Activated T-cell treated with anti-CD3 and anti-CD28 coated beads, Interleukin-2, amount 50 U/mL, for 24 hours (primary cell): ENCODE data around the gene DLG2.
"Not testable (repeated sequence)": the region's sequence is repeated elsewhere in the genome, so short reads cannot be mapped to it uniquely, and the experiment has no call there.

Experiments used
- DNase-seq: peaks from one replicate; pipeline ENCODE4 v3.0.0-alpha.2; 2020
- H3K27ac Mint-ChIP-seq: 2 replicates; pipeline ENCODE4 v1.8.0; 2020; ENCODE audit warnings: mild to moderate bottlenecking, mixed read lengths
- H3K27me3 Mint-ChIP-seq: 2 replicates; pipeline ENCODE4 v1.8.0; 2020; ENCODE audit warnings: mixed read lengths
- H3K36me3 Mint-ChIP-seq: 2 replicates; pipeline ENCODE4 v1.8.0; 2020; ENCODE audit warnings: low read depth, mixed read lengths
- H3K4me1 Mint-ChIP-seq: 2 replicates; pipeline ENCODE4 v1.8.0; 2020; ENCODE audit warnings: low read depth, mixed read lengths
- H3K4me3 Mint-ChIP-seq: 2 replicates; pipeline ENCODE4 v1.8.0; 2020; ENCODE audit warnings: mild to moderate bottlenecking, moderate library complexity, mixed read lengths
- H3K9me3 Mint-ChIP-seq: 2 replicates; pipeline ENCODE4 v1.8.0; 2020; ENCODE audit warnings: mixed read lengths

DLG2 gene

DNA sequence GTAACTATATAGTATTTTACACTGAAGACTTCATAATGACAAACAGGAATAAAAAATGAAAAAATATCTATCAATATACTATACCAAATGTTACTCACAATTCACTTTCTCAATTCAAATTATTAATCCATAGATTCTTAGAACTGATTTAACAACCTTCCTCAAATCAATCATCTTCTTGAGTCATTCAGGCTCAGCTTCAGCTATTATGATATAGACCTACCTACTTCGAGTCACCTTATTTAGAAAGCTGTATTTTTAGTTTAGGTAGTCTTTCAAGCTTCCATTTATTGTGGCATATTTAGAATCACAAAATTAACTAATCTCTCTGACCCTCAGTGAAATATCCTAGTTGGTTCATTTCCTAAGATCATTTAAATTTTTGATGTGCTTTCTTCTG lies 29.6 kb upstream of the DLG2 start:
- H3K36me3 Mint-ChIP-seq, result peaks cover 90% of the 10 kb centered on the region

DNA sequence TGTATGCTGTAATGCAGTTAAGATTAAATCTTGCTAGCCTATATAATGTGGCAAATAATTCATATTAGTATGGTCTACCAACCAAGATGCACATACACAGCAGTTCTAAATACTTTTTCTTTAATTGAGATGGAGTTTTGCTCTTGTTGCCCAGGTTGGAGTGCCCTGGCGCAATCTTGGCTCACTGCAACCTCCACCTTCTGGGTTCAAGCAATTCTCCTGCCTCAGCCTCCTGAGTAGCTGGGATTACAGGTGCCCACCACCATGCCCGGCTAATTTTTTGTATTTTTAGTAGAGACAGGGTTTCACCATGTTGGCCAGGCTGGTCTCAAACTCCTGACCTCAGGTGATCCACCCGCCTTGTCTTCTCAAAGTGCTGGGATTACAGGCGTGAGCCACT lies 27.2 kb upstream of the DLG2 start:
- not testable (repeated sequence) for H3K4me3 Mint-ChIP-seq, H3K9me3 Mint-ChIP-seq, H3K27ac Mint-ChIP-seq, DNase-seq, H3K27me3 Mint-ChIP-seq
- peaks cover 84% of the 10 kb centered on the region for H3K36me3 Mint-ChIP-seq
- peaks cover 60% of the 10 kb centered on the region for H3K4me1 Mint-ChIP-seq

More for the DNA sequence above, 29.6 kb upstream of the DLG2 start:
- Mint-ChIP-seq H3K4me3 (no peak overlapping the region), H3K27me3 (no peaks in the 10 kb centered on the region), H3K9me3 (no peaks in the 10 kb centered on the region), H3K4me1 (peaks cover 70% of the 10 kb centered on the region), H3K27ac (peak overlapping the region; percentile 62)
- no peak for DNase-seq

DNA sequence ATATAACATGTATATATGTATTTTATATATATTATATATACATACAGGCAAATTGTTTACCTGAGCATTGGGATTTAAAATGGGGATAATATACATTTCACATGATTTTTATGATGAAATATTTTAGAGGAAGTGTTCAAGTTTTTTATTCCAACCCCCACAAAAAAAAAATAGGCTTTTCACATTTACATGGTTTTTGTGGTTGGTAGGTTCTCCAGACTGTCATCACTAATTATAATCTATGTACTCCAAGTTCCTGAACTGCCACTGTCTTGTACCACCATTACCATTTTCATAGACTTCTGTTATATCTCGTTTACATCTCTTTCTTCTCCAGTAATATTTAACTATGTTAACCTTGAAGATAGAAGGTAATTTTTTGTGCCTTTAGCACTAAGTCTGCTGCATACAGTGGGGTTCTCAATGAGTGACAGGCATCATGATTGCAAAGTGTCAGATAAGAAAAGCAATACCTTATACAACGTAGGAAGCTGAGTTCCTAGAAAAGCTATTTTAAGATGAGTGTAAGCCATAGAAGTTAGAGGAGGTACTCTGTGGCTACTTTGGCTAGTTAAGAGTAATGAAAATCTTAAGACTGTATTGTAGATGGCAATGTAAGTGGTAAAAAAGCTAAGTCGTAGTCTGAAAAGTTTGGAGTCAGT lies 25.8 kb upstream of the DLG2 start:
- Mint-ChIP-seq H3K9me3 (no peaks in the 10 kb centered on the region), H3K27me3 (no peaks in the 10 kb centered on the region), H3K36me3 (peaks cover 73% of the 10 kb centered on the region), H3K27ac (peak overlapping the region; percentile 82), H3K4me3 (no peak overlapping the region), H3K4me1 (peaks cover 57% of the 10 kb centered on the region)
- no peak for DNase-seq

DNA sequence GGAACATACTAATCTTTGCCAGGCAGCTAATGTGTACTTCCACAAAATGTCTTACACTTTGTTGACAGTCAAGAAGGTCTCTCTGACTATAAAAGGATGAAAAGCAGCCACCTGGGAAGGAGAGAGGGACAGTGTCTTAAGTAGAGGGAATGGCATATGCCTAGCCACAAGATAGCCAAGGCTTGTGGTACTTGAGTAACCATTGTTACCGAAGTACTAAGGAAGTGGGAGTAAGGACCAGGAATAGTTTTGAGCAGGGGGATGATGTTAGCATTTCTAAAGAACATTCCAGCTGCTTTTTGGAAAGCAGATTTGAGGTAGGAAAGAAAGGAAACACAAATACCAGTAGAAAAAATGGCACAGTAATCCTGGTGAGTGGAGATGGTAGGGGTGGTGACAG lies 24.0 kb upstream of the DLG2 start:
- peak overlapping the region; percentile 72 for H3K27ac Mint-ChIP-seq
- no peak for DNase-seq
- no peak overlapping the region for H3K4me3 Mint-ChIP-seq
- no peaks in the 10 kb centered on the region for H3K27me3 Mint-ChIP-seq
- peaks cover 61% of the 10 kb centered on the region for H3K36me3 Mint-ChIP-seq
- H3K4me1 Mint-ChIP-seq, result peaks cover 47% of the 10 kb centered on the region
- H3K9me3 Mint-ChIP-seq, result no peaks in the 10 kb centered on the region

DNA sequence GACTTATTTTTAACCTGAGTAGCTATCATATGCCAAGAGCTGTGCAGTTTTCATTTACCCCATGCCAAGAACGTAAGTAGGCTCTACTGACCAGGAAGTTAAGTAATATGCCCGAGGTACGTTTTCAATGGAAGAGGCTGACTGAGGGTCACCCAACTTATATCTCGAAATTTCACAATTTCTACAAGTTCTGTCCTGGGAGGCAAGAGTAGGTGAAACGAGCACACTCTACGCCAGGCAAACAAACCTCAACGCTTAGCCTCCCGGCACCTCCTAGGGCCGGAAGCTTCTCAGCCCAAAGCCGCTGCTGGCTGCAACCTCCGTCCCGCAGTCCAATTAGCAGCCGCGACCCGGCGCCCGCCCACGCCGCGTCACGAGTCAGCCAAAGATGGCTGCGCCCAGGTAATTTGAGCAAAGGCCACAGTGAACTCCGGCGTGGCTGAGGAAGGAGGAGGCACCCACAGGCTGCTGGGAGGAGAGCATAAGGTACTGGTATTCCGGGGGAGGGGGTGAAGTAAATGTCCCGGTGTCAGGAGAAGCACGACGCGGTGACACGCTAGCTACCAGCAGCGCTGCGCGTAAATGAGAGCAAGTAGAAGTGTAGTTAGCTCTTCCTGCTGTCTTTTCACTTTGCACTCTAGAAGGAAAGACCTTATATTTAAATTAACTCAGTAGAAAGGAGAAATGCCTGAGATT lies 20.6 kb upstream of the DLG2 start, which contains the start of gene TMEM126A:
Gene TMEM126A, plus strand, starts transcription at position 364 of the 696 bp plus-strand sequence. CDS start 2,289 bp downstream, outside the sequence.
- Mint-ChIP-seq H3K27ac (peak within 1 kb of the TSS; percentile 93), H3K27me3 (peaks cover 13% of the 10 kb centered on the region), H3K9me3 (no peaks in the 10 kb centered on the region)

DNA sequence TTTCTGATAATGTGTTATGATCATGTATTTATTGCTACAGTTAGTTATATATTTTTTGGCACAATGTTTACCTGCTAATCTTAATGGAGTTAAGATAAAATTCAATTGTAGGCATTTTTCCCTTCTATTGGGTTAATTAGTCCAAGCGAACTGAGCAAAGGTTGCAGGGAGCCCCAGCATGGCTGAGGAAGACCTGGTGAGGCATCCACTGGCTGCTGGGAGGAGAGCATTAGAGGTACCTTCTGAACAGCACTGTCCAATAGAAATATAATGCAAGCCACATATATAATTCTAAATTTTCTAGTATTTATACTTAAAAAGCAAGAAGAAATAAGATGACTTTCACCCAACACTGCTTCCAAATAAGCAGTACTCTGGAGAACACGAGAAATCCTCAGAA lies 19.9 kb upstream of the DLG2 start:
- peaks cover 31% of the 10 kb centered on the region for H3K36me3 Mint-ChIP-seq
- H3K9me3 Mint-ChIP-seq, result no peaks in the 10 kb centered on the region
- DNase-seq, result no peak
- H3K27ac Mint-ChIP-seq, result peak overlapping the region; percentile 93
- peaks cover 18% of the 10 kb centered on the region for H3K27me3 Mint-ChIP-seq
- H3K4me3 Mint-ChIP-seq, result peak overlapping the region; percentile 89
- peaks cover 28% of the 10 kb centered on the region for H3K4me1 Mint-ChIP-seq

More for the DNA sequence above, 20.6 kb upstream of the DLG2 start, which contains the start of gene TMEM126A:
- H3K4me3 Mint-ChIP-seq, result peak within 1 kb of the TSS; percentile 89
- peaks cover 36% of the 10 kb centered on the region for H3K36me3 Mint-ChIP-seq
- peak; percentile 92 for DNase-seq
- H3K4me1 Mint-ChIP-seq, result peaks cover 31% of the 10 kb centered on the region

DNA sequence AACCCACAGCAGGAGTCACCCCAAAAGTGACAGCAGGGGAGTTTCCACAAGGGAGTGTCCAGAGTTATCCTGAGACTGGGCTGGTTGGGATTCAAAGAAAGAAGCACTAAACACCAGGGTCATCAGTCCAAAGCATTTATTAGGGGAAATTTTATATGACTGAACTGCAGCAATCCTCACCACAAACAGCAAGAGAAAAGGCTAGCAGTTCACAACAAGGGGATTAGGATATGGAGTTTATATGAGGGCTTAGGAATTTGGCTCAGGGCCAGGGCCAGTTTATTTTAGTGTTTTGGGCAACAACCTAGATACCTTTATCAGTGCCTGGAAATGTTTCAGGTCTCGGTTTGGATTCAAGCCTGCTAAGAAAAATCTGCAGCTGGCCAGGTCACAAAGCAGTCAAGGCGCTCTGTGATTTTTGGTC lies 16.1 kb upstream of the DLG2 start:
- no peak overlapping the region for H3K27ac Mint-ChIP-seq
- peaks cover 18% of the 10 kb centered on the region for H3K36me3 Mint-ChIP-seq
- no peaks in the 10 kb centered on the region for H3K9me3 Mint-ChIP-seq
- H3K27me3 Mint-ChIP-seq, result peaks cover 18% of the 10 kb centered on the region
- DNase-seq, result no peak
- H3K4me1 Mint-ChIP-seq, result peaks cover 5% of the 10 kb centered on the region
- H3K4me3 Mint-ChIP-seq, result no peak overlapping the region

DNA sequence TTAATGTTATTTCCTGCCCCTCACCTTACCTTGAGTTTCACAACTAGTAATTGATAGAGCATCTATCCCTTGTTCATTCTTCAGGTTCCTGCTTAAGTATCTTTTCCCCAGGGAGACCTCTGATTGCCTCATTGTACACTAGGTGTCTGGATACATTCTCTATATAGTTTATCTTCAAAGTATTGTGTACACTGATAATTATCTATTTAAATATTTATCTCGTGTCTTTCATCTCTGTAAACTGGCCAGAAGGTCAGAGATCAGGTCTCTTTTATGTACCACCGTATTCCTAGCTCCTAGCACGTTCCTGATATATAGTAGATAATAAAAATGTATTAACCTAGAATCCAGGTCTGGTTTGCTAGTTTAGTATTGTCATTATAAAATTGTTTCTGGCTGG lies 7.6 kb upstream of the DLG2 start:
- Mint-ChIP-seq H3K36me3 (peaks cover 82% of the 10 kb centered on the region), H3K4me1 (peaks cover 17% of the 10 kb centered on the region), H3K27ac (no peak overlapping the region), H3K9me3 (no peaks in the 10 kb centered on the region), H3K27me3 (no peaks in the 10 kb centered on the region), H3K4me3 (no peak overlapping the region)
- no peak for DNase-seq

DNA sequence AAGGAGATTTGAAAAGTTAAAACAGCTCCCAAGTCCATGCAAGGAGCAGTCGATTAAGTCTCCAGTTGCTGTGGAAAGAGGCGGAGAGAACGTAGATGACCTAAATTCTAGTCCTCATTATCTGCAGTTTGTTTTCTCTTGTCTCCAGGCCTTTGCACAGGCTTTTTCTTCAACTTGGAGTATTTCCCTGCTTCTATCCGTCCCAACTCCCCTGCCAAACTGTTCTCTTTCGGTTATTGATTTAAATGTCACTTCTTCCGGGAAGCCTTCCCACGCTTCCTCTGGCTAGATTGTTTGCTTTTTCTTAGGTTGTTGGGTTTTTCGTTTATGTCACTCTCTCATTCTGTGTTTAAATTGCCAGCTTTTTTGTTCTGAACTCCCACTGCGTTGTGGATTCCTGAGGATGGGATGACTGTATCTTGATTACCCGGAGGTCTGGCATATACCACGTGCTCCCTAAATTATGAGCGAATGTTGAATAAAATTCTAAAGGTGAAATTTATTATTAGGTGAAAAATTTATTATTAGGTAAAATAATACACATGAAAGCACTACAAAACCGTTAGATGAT lies 1.7 kb upstream of the DLG2 start:
- Mint-ChIP-seq H3K9me3 (no peaks in the 10 kb centered on the region), H3K4me1 (peaks cover 43% of the 10 kb centered on the region), H3K27ac (peak overlapping the region; percentile 99), H3K36me3 (peaks cover 46% of the 10 kb centered on the region), H3K4me3 (peak overlapping the region; percentile 89), H3K27me3 (no peaks in the 10 kb centered on the region)
- no peak for DNase-seq

DNA sequence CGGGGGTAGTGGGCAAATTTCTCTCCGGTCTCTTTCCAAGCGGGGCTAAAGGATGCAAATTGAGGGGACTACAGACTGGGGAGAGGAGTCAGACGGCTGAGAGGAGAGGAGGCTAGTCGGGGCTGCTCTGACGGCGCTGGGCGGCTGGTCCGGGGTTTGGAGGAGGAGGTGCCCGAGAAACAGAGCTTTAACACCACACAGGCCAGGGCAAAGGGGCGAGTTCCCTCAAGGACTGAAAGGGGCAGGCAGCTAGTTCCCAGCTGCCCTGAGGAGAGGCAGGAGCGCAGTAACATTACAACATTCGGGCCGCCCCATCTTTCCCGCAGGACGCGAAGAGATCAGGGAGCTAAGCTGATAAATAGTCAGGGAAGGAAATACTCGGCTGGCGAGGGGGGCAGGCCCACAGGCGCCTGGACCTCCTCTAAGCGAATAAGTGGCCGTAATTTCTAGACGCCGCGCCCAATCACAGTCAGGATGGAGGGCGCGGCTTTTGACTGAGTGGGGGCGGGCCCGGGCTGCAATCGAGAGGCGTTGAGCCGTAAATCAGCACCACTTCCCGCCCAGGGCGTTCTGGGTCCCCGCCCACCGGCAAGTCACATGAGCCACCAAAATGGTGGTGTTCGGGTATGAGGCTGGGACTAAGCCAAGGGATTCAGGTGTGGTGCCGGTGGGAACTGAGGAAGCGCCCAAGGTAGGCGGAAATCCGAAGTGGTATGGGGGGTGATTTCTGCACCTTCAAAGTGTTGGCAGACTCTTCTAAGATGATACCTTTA lies 1.0 kb upstream of the DLG2 start, which contains the start of gene TMEM126B:
Gene TMEM126B, plus strand, starts transcription at position 596 of the 773 bp plus-strand sequence. Its CDS starts 15 bp downstream, at position 611.
- Mint-ChIP-seq H3K36me3 (peaks cover 40% of the 10 kb centered on the region), H3K9me3 (no peaks in the 10 kb centered on the region), H3K4me3 (peak within 1 kb of the TSS; percentile 89), H3K27me3 (no peaks in the 10 kb centered on the region), H3K4me1 (peaks cover 42% of the 10 kb centered on the region), H3K27ac (peak within 1 kb of the TSS; percentile 99)
- DNase-seq, result peak; percentile 95

DNA sequence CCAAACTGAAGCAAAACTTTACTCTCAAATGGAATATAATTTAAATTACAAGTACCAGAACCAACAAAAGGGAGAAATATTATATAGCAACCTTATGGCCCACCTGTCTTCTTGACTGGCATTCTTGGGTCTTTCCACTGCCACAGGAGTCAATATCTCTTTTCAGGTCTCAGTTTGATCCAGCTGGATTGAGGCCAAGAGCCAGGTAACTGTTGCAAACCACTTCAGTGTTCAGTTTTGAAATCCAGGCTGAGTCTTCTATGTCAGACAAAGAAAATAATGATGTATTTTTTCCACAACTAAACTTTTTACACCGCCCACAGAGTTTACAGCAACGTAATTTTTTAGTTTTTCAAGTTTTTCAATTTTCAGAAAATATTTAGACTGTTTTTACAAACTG lies 648 bp downstream of the DLG2 start:
- DNase-seq, result no peak
- H3K4me3 Mint-ChIP-seq, result peak overlapping the region; percentile 89

DNA sequence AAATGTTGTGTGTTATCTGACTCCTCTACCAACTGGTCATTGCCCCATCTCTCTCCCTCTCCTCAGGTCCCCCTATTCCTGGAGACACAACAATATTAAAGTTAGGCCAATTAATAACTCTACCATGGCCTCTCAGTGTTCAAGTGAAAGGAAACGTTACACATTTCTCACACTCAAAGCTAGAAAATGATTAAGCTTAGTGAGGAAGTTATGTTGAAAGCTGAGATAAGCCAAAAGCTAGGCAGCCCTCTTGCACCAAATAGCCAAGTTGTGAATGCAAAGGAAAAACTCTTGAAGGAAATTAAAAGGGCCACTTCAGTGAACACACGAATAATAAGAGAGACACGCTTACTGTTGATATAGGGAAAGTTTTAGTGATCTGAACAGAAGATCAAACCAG lies 6.9 kb downstream of the DLG2 start:
- no peaks in the 10 kb centered on the region for H3K9me3 Mint-ChIP-seq
- no peaks in the 10 kb centered on the region for H3K27me3 Mint-ChIP-seq

More for the DNA sequence above, 648 bp downstream of the DLG2 start:
- peak overlapping the region; percentile 99 for H3K27ac Mint-ChIP-seq
- peaks cover 28% of the 10 kb centered on the region for H3K36me3 Mint-ChIP-seq
- no peaks in the 10 kb centered on the region for H3K27me3 Mint-ChIP-seq
- H3K9me3 Mint-ChIP-seq, result no peaks in the 10 kb centered on the region
- peaks cover 41% of the 10 kb centered on the region for H3K4me1 Mint-ChIP-seq

DNA sequence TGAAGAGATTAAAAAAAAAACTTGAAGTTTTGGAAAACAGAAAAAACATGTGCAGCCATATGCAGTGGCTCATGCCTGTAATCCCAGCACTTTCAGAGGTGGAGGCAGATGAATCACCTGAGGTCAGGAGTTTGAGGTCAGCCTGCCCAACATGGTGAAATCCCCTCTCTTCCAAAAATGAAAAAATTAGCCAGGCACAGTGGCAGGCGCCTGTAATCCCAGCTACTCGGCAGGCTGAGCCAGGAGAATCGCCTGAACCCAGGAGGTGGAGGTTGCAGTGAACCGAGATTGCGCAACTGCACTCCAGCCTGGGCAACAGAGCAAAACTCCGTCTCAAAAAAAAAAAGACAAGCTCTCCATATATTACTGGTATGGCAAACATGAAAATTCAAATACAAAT lies 7.6 kb downstream of the DLG2 start:
- H3K27ac Mint-ChIP-seq, result no peak overlapping the region
- no peaks in the 10 kb centered on the region for H3K36me3 Mint-ChIP-seq
- no peaks in the 10 kb centered on the region for H3K9me3 Mint-ChIP-seq
- peaks cover 9% of the 10 kb centered on the region for H3K4me1 Mint-ChIP-seq
- H3K27me3 Mint-ChIP-seq, result no peaks in the 10 kb centered on the region
- H3K4me3 Mint-ChIP-seq, result no peak overlapping the region
- DNase-seq, result no peak

More for the DNA sequence above, 6.9 kb downstream of the DLG2 start:
- Mint-ChIP-seq H3K4me1 (peaks cover 12% of the 10 kb centered on the region), H3K27ac (no peak overlapping the region), H3K36me3 (no peaks in the 10 kb centered on the region), H3K4me3 (no peak overlapping the region)
- no peak for DNase-seq

DNA sequence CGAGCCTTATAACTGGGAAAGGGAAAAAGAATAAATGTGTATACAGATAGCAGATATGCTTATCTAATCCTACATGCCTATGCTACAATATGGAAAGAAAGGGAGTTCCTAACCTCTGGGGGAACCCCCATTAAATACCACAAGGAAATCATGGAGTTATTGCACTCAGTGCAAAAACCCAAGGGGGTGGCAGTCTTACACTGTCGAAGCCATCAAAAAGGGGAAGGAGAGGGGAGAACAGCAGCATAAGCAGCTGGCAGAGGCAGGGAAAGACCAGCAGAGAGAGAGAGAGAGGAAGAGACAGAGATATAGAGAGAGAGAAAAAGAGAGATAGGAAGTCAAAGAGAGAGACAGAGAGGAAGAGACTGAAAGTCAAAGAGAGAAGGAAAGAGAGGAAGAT lies 15.5 kb downstream of the DLG2 start:
- not testable (repeated sequence) for H3K27me3 Mint-ChIP-seq

More for the DNA sequence above, 15.5 kb downstream of the DLG2 start:
- not testable (repeated sequence) for H3K4me1 Mint-ChIP-seq, H3K36me3 Mint-ChIP-seq, H3K4me3 Mint-ChIP-seq, DNase-seq, H3K27ac Mint-ChIP-seq, H3K9me3 Mint-ChIP-seq
